A673 (cell line): Measurements from ENCODE around the gene AKAP1. TPM values are rescaled to one million over a fixed set of nuclear protein-coding genes. Genes with fewer than 3 reads are reported as not detected.

Experiments used
- BruUV-seq: library from RNA; stranded (reverse); fragments of 400-500 nt; replicated peaks from 2 replicates; lab custom pipeline; 2021; lab: Mats Ljungman, UMichigan
- CTCF ChIA-PET: fragments of 300-600 bp; sonication (Branson Sonifier 250); formaldehyde crosslinking; loops from one replicate; lab custom pipeline; 2022; ENCODE audit warnings: antibody characterized with exemption; lab: Charles Lee
- POLR2A ChIA-PET: fragments of 300-600 bp; sonication (Branson Sonifier 250); formaldehyde crosslinking; loops from one replicate; lab custom pipeline; 2022; ENCODE audit warnings: antibody characterized with exemption; ENCODE audit not compliant: low non-redundant PET; lab: Charles Lee
- DNase-seq: peaks from one replicate; pipeline ENCODE4 v3.0.0-alpha.2; 2015; ENCODE audit warnings: low spot score
- H3K27ac ChIP-seq: fragments of 200-600 bp; sonication (generic); 2 replicates; pipeline ENCODE4 v1.5.1; 2016; ENCODE audit warnings: mixed run types, low read depth, mild to moderate bottlenecking, mixed read lengths, antibody characterized with exemption, low read length; ENCODE audit not compliant: poor library complexity, severe bottlenecking
- H3K27me3 ChIP-seq: fragments of 200-600 bp; sonication (generic); replicated peaks from 2 replicates; pipeline ENCODE4 v1.6.1; 2017; ENCODE audit warnings: mixed run types, low read depth, mild to moderate bottlenecking, mixed read lengths, antibody characterized with exemption, low read length; ENCODE audit not compliant: insufficient read depth, poor library complexity
- H3K36me3 ChIP-seq: fragments of 200-600 bp; sonication (generic); 2 replicates; pipeline ENCODE4 v1.6.1; 2016; ENCODE audit warnings: mixed run types, mild to moderate bottlenecking, mixed read lengths, antibody characterized with exemption, low read length; ENCODE audit not compliant: insufficient read depth, poor library complexity, severe bottlenecking
- H3K4me1 ChIP-seq: fragments of 200-600 bp; sonication (generic); 2 replicates; pipeline ENCODE4 v1.6.1; 2017; ENCODE audit warnings: mixed run types, mild to moderate bottlenecking, mixed read lengths, antibody characterized with exemption, low read length; ENCODE audit not compliant: insufficient read depth, poor library complexity, severe bottlenecking
- H3K4me3 ChIP-seq: fragments of 200-600 bp; sonication (generic); 2 replicates; pipeline ENCODE4 v1.5.1; 2016; ENCODE audit warnings: low read depth, mixed run types, mild to moderate bottlenecking, mixed read lengths, low read length; ENCODE audit not compliant: poor library complexity, severe bottlenecking
- H3K9me3 ChIP-seq: fragments of 200-600 bp; sonication (generic); 2 replicates; pipeline ENCODE4 v1.6.1; 2016; ENCODE audit warnings: mixed run types, low read depth, mild to moderate bottlenecking, mixed read lengths, antibody characterized with exemption, low read length; ENCODE audit not compliant: poor library complexity, severe bottlenecking
- CTCF ChIP-seq: fragments of 300-800, 200-600 bp; sonication (generic); conservative IDR thresholded peaks from 2 replicates; pipeline ENCODE4 v1.5.1; 2017; ENCODE audit warnings: low read depth, mild to moderate bottlenecking, antibody characterized with exemption, low read length, moderate library complexity, mixed read lengths
- EZH2 ChIP-seq: fragments of 200-600 bp; sonication (generic); IDR thresholded peaks from 2 replicates; pipeline ENCODE4 v1.6.1; 2017; ENCODE audit warnings: borderline replicate concordance, low read depth, mild to moderate bottlenecking, mixed read lengths, antibody characterized with exemption, low read length; ENCODE audit not compliant: poor library complexity, severe bottlenecking
- intact Hi-C: fragments of 100-400 bp; cut with micrococcal nuclease; formaldehyde crosslinking; loops from one replicate; pipeline ENCODE4 v1.10.0; 2022; ENCODE audit not compliant: unreplicated experiment
- total RNA-seq: library from RNA; stranded (reverse); gene quantifications from 2 replicates; pipeline ENCODE4 v1.2.3, GENCODE V29; 2021

The AKAP1 gene
- total RNA-seq, 1 experiment from 2014 or later, result 43.4 TPM

DNA sequence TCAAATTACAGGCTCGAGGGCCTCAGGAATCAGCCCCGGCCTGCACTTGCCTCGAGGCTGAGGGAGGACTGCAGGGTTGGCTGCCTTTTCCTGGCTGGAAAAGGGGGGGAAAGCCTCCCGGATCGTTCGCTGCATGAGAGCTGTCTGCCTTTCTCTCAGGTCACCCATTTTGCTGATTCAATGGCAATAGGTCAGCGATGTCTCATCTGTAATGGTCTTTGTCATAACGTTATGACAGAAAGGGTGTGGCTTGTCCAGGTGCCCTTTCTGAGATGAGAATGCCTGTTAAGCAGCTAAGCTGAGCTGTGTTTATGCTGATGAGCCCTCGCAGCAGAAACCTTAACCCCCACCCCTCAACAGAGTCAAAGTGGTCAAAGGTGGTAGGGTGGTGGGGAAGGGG is 81.8 kb downstream of the AKAP1 start:
- ChIA-PET CTCF (no interaction called here), POLR2A (no interaction called here)
- Histone ChIP-seq H3K27ac (no peak overlapping the region), H3K4me3 (no peak overlapping the region), H3K36me3 (no peaks in the 10 kb centered on the region), H3K27me3 (no peaks in the 10 kb centered on the region), H3K4me1 (no peaks in the 10 kb centered on the region), H3K9me3 (no peaks in the 10 kb centered on the region)
- no peak for DNase-seq
- BruUV-seq, result no TSS peak
- TF ChIP-seq CTCF (no peak), EZH2 (no peak)
- intact Hi-C loops, result no loop called here

DNA sequence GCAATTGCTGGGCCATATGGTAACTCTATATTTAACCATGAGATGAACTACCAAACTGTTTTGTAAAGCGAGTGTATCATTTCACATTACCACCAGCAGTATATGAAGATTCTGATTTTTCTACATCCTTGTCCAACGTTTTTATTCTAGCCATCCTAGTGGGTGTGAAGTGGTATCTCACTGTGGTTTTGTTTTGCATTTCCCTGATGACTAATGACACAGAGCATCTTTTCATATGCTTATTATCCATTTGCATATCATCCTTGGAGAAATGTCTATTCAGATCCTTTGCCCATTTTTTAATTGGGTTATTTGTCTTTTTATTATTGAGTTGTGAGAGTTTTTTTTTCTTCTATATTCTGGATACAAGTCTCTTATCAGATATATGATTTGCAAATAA is 83.6 kb downstream of the AKAP1 start:
- Histone ChIP-seq H3K27me3 (peaks cover 15% of the 10 kb centered on the region), H3K9me3 (no peaks in the 10 kb centered on the region), H3K27ac (no peak overlapping the region), H3K4me1 (no peaks in the 10 kb centered on the region), H3K4me3 (no peak overlapping the region), H3K36me3 (no peaks in the 10 kb centered on the region)
- intact Hi-C loops, result no loop called here
- no peak for DNase-seq
- TF ChIP-seq EZH2 (no peak), CTCF (no peak)
- POLR2A ChIA-PET, result no interaction called here
- CTCF ChIA-PET, result no interaction called here
- no TSS peak for BruUV-seq

GRCh38 chr17:57170866-57171265 is 85.8 kb downstream of the AKAP1 start:
- no TSS peak for BruUV-seq
- no peaks in the 10 kb centered on the region for H3K36me3 ChIP-seq
- no peak overlapping the region for H3K4me3 ChIP-seq
- no peak for DNase-seq
- no peaks in the 10 kb centered on the region for H3K9me3 ChIP-seq
- intact Hi-C loops, result no loop called here
- ChIA-PET CTCF (no interaction called here), POLR2A (interaction anchor here (0.7 kb wide), 1 partner anchor 556 kb away, joined by 4 read pairs; no protein-coding TSS in a partner anchor)
- no peak overlapping the region for H3K27ac ChIP-seq
- TF ChIP-seq CTCF (no peak), EZH2 (no peak)
- H3K27me3 ChIP-seq, result peaks cover 29% of the 10 kb centered on the region
- H3K4me1 ChIP-seq, result no peaks in the 10 kb centered on the region

Other genes starting within 250 kb of the AKAP1 start
- 54.7 and 58.0 TPM in 2 replicates for gene TRIM25, start 171.2 kb upstream of the AKAP1 start, total RNA-seq
- 23.2 and 23.9 TPM in 2 replicates for gene COIL, start 124.2 kb upstream of the AKAP1 start, total RNA-seq
- 31.8 and 40.1 TPM in 2 replicates for gene SCPEP1, start 107.1 kb upstream of the AKAP1 start, total RNA-seq
- 108 and 111 TPM in 2 replicates for gene MSI2, start 171.3 kb downstream of the AKAP1 start, total RNA-seq